NCI-H82 treated with DMSO at 0.1 percent for 48 hours (cell line): ENCODE data around the gene GUCY2D.
"Not testable (repeated sequence)": the region's sequence is repeated elsewhere in the genome, so short reads cannot be mapped to it uniquely, and the experiment has no call there.

ENCODE experiments used
- DNase-seq: peaks from one replicate; lab custom pipeline; 2025; ENCODE audit not compliant: unreplicated experiment; lab: John Stamatoyannopoulos, UW

GUCY2D gene

GRCh38 chr17:8001976-8002720 lies at the start of gene GUCY2D:
Gene GUCY2D, plus strand, starts transcription at chr17:8002615. Its CDS starts 433 bp downstream, at chr17:8003048.
- DNase-seq, result peak; percentile 86

DNA sequence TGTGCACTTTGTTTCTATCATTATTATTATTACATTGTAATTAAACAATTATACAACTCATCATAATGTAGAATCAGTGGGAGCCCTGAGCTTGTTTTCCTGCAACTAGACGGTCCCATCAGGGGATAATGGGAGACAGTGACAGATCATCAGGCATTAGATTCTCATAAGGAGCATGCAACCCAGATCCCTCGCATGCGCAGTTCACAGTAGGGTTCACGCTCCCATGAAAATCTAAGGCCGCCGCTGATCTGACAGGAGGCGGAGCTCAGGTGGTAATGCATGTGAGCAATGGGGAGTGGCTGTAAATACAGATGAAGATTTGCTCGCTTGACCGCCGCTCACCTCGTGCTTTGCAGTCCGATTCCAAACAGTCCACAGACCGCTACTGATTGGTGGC lies 49.1 kb upstream of the GUCY2D start:
- DNase-seq, result not testable (repeated sequence)

- DNase-seq, result no peak
These were observed 46.8 kb upstream of the GUCY2D start for GRCh38 chr17:7955414-7956227.

- no peak for DNase-seq
These were observed 46.0 kb upstream of the GUCY2D start for GRCh38 chr17:7956228-7956965.

GRCh38 chr17:7959503-7960253 lies 42.7 kb upstream of the GUCY2D start:
- DNase-seq, result no peak

DNA sequence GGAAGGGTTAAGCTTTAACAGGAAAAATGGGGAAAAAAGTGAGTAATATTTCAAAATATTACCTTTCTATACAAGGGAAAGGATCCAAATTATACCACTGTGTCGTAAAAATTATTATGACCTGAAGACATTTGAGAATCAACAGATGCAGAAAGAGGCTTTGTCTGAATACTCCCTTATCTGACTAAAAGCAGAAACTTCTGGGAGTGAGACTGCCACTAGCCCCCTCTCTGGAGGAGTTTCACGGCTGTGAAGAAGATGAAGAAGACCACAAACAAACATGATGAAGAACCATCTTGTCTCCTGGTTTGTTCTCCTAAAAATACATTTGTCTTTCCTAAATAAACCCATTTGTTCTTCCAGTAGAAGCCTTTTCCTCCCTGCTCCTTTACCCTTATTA lies 41.0 kb upstream of the GUCY2D start:
- DNase-seq, result no peak

DNA sequence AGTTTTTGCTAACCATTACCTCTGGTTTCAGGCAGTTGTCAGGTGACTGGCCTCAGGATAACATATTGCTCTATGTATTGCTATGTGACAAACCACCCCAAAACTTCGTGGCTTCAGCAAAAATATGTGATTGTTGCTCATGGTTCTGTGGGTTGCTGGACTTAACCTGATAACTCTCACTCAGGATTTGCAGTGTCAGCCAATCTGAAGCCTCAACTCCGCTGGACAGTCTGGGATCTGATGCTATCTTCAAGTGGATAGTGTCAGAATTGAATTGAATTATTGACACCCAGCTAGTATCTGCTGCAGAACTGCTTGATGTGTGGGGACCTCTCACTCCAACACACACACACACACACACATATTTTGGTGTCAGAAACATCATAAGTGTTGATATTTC lies 34.7 kb upstream of the GUCY2D start:
- DNase-seq, result no peak

GRCh38 chr17:7969433-7969832 lies 33.0 kb upstream of the GUCY2D start:
- no peak for DNase-seq

- DNase-seq, result no peak
These were observed 30.8 kb upstream of the GUCY2D start for GRCh38 chr17:7971651-7972050.

GRCh38 chr17:7972131-7972785 lies 30.2 kb upstream of the GUCY2D start:
- DNase-seq, result no peak

DNA sequence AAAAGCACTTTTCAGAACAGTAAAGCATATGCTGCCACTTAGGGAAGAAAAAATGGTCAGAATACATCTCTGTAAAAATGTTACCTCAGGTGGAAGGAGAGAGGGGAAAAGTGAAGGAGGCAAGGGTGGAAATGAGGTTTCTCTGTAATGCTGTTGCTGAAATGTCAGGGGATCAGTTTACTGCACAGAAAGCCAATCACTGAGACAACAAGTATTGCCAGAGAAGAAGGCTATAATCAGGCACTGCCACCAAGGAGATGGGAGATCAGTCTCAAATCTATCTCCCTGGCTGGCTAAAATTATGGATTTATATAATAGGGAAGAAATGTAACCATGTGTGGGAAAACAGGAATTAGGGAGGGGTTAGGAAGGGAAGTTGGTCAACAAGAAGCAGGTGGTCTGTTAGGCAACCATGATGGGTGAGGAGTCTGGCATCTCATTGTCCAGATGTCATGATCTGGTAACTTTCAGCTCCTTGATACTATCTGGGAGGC lies 27.7 kb upstream of the GUCY2D start:
- DNase-seq, result no peak

DNA sequence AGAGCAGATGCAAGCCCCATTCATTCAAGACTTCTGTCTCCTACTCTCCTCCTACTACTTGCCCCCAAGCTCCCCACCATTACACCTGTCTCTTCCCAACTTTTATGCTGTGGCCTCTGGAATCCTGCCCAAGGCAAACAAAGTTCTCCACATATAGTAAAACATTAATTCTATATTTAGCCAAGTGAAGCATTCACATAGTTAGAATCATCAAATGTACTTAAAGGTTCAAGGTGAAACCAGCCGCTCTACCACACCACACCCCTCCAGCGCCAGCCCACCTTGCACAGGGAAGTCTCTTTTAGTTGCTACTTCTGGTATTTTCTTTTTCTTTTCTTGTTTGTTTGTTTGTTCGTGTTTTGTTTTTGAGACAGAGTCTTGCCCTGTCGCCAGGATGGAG lies 25.4 kb upstream of the GUCY2D start:
- no peak for DNase-seq

GRCh38 chr17:7977805-7978204 lies 24.6 kb upstream of the GUCY2D start:
- no peak for DNase-seq

GRCh38 chr17:7982173-7982572 lies 20.2 kb upstream of the GUCY2D start:
- DNase-seq, result no peak

DNA sequence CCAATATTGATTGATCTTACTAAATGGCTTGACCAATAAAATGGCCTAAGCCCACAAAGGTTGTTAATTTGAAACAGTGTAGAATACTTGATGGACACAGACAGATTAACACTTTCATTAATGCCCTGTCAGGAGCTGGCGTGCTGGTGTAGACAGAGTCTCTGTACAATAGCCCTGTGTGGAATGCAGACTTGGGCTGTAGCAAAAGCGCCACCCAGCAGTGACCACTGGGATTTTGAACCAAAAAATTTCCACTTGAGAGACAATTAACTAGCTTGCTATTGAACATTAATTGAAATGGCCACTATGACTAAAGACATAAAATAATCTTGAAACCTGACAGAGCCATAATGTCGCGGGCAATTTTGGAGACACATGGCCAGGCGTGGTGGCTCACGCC lies 19.7 kb upstream of the GUCY2D start:
- DNase-seq, result no peak

GRCh38 chr17:7984904-7985303 lies 17.5 kb upstream of the GUCY2D start:
- DNase-seq, result no peak

- DNase-seq, result no peak
These were observed 15.1 kb upstream of the GUCY2D start for GRCh38 chr17:7987112-7987893.

DNA sequence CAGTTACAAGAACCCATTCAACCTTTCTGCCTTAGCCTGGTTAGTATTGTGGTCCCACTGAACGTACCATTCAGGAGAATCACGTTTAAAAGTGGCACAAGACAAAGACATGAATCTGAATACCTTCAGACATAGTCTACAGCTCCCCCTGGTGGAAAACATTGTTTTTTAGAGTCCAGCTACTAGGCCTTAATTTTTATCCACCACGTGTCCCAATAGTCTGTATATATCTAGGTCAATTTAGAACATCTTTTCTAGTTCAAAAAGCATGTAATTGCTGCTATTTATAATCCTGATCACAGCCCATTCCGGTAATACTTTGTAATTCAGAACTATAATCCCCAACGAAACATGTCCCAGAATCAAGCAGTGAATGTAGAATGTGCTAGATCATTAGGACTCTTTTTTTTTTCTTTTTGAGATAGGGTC lies 13.7 kb upstream of the GUCY2D start:
- DNase-seq, result peak; percentile 82
